ENCODE results near the gene TMEM62.

- TF ChIP-seq POLR2A (IDR thresholded peaks at IDR 0.05) (peak; percentile 24 to 83 (median 73)), CTCF (IDR thresholded peaks at IDR 0.05 in 8 of 11, conservative IDR thresholded peaks at IDR 0.05 in 3 of 11) (peak in 1 of 11 experiments; percentile 19)
Observed at GRCh38 chr15:43133430-43134156, at the start of gene TMEM62.

Data from spleen (tissue), 7 donors.